Breast epithelium (tissue), 4 donors: ENCODE data around the gene CCDC87. TPM values are rescaled to one million over a fixed set of nuclear protein-coding genes. Genes with fewer than 3 reads are reported as not detected.

Source experiments
- DNase-seq, 2 donors: peaks; one replicate each; pipeline ENCODE4 v3.0.0-alpha.2; 2019; ENCODE audit warnings: low spot score in 2 of 2
- H3K27ac ChIP-seq, 2 donors: fragments of 200-600 bp; sonication (generic) in 1 of 2; one replicate each; pipeline ENCODE4 v1.5.1; 2016 to 2019; ENCODE audit warnings: mild to moderate bottlenecking in 1 of 2
- H3K27me3 ChIP-seq, 2 donors: fragments of 200-600 bp; sonication (generic) in 1 of 2; one replicate each; pipeline versions ENCODE4 v1.5.1 to v1.6.0; 2017 to 2019; ENCODE audit warnings: control low read depth in 1 of 2, mild to moderate bottlenecking in 1 of 2
- H3K36me3 ChIP-seq: fragments of 200-600 bp; one replicate; pipeline ENCODE4 v1.5.1; 2019
- H3K4me1 ChIP-seq, 2 donors: fragments of 200-600 bp; sonication (generic); one replicate each; pipeline ENCODE4 v1.5.1; 2016 to 2019; ENCODE audit warnings: control low read depth in 1 of 2
- H3K4me3 ChIP-seq, 3 donors: fragments of 200-600 bp; sonication (generic); 1 replicate in 2 of 3; 2 replicates in 1 of 3; pipeline ENCODE4 v1.5.1; 2016 to 2019; ENCODE audit warnings: mild to moderate bottlenecking in 3 of 3, moderate library complexity in 2 of 3
- H3K9me3 ChIP-seq, 2 donors: fragments of 200-600 bp; sonication (generic) in 1 of 2; one replicate each; pipeline ENCODE4 v1.5.1; 2016 to 2019; ENCODE audit warnings: control low read depth in 1 of 2
- CTCF ChIP-seq, 3 donors: fragments of 450-650 bp; IDR thresholded peaks; one replicate each; pipeline ENCODE4 v1.5.1; 2016 to 2017; ENCODE audit warnings: antibody characterized with exemption in 3 of 3, mild to moderate bottlenecking in 3 of 3, moderate library complexity in 3 of 3
- POLR2A ChIP-seq: fragments of 450-650 bp; IDR thresholded peaks from one replicate; pipeline ENCODE4 v1.6.1; 2016; ENCODE audit warnings: antibody characterized with exemption, mild to moderate bottlenecking, moderate library complexity
- POLR2AphosphoS5 ChIP-seq, 3 donors: sonication (generic); formaldehyde crosslinking; IDR thresholded peaks; one replicate each; pipeline ENCODE4 v1.6.1; 2017; ENCODE audit warnings: antibody characterized with exemption in 3 of 3
- intact Hi-C: fragments of 100-400 bp; cut with DNase I; formaldehyde crosslinking; loops from one replicate; pipeline ENCODE4 v1.15.1; 2023; ENCODE audit warnings: low total_unique reads
- total RNA-seq, 3 donors: library from RNA; depleted of rRNA; stranded (reverse); fragments of >200 nt; gene quantifications; one replicate each; pipeline ENCODE4 v1.1.0, GENCODE V29; 2016

The CCDC87 gene
- total RNA-seq, 3 donors from 2014 or later, result 0.15 TPM; not detected in 2

- no peaks in the 10 kb centered on the region for H3K9me3 ChIP-seq
- H3K27me3 ChIP-seq, result no peaks in the 10 kb centered on the region
- H3K36me3 ChIP-seq, result no peaks in the 10 kb centered on the region
- no peak for DNase-seq
- intact Hi-C loops, result no loop called here
- no peak for TF ChIP-seq CTCF (IDR thresholded peaks at IDR 0.05)
- TF ChIP-seq POLR2AphosphoS5 (IDR thresholded peaks at IDR 0.05), result no peak
- no peak for TF ChIP-seq POLR2A
- H3K27ac ChIP-seq, result no peak overlapping the region
- peaks cover 0 to 9% of the 10 kb centered on the region in 2 donors for H3K4me1 ChIP-seq
- H3K4me3 ChIP-seq, result no peak overlapping the region
Measured at GRCh38 chr11:66625041-66625751, 32.3 kb upstream of the CCDC87 start.

- Histone ChIP-seq H3K9me3 (no peaks in the 10 kb centered on the region), H3K4me1 (peaks cover 0 to 9% of the 10 kb centered on the region in 2 donors), H3K4me3 (no peak overlapping the region), H3K27me3 (no peaks in the 10 kb centered on the region), H3K36me3 (no peaks in the 10 kb centered on the region), H3K27ac (no peak overlapping the region)
- intact Hi-C loops, result no loop called here
- DNase-seq, result no peak
- no peak for TF ChIP-seq POLR2AphosphoS5 (IDR thresholded peaks at IDR 0.05)
- no peak for TF ChIP-seq CTCF (IDR thresholded peaks at IDR 0.05)
- TF ChIP-seq POLR2A, result no peak
Measured at GRCh38 chr11:66624450-66624849, 31.6 kb upstream of the CCDC87 start.

GRCh38 chr11:66619080-66619554 is 26.3 kb upstream of the CCDC87 start:
- Histone ChIP-seq H3K27ac (peak overlapping the region; percentile 89 to 98), H3K9me3 (no peaks in the 10 kb centered on the region), H3K4me3 (peak overlapping the region; percentile 66 to 94 (median 68)), H3K27me3 (no peaks in the 10 kb centered on the region), H3K4me1 (peaks cover 3 to 9% of the 10 kb centered on the region in 2 donors), H3K36me3 (no peaks in the 10 kb centered on the region)
- TF ChIP-seq POLR2AphosphoS5 (IDR thresholded peaks at IDR 0.05), result peak in 1 of 3 donors; percentile 27
- TF ChIP-seq CTCF (IDR thresholded peaks at IDR 0.05), result no peak
- intact Hi-C loops, result no loop called here
- no peak for DNase-seq

- no peaks in the 10 kb centered on the region for H3K36me3 ChIP-seq
- H3K27me3 ChIP-seq, result no peaks in the 10 kb centered on the region
- H3K4me1 ChIP-seq, result peaks cover under 1 to 3% of the 10 kb centered on the region in 2 donors
- intact Hi-C loops, result no loop called here
- no peaks in the 10 kb centered on the region for H3K9me3 ChIP-seq
- DNase-seq, result peak; percentile 64 to 69
- no peak for TF ChIP-seq CTCF (IDR thresholded peaks at IDR 0.05)
- TF ChIP-seq POLR2AphosphoS5 (IDR thresholded peaks at IDR 0.05), result no peak
- no peak for TF ChIP-seq POLR2A
- peak overlapping the region; percentile 66 to 94 (median 68) for H3K4me3 ChIP-seq
- peak overlapping the region; percentile 89 to 98 for H3K27ac ChIP-seq
Measured at GRCh38 chr11:66617155-66617834, 24.4 kb upstream of the CCDC87 start.
